ENCODE measurements around the gene MYL6B. TPM values are rescaled to one million over a fixed set of nuclear protein-coding genes. Genes with fewer than 3 reads are reported as not detected.
"Not testable (repeated sequence)": the region's sequence is repeated elsewhere in the genome, so short reads cannot be mapped to it uniquely, and the experiment has no call there.

The MYL6B gene
- total RNA-seq, 1 donor from 2014 or later = 45.8 TPM

DNA sequence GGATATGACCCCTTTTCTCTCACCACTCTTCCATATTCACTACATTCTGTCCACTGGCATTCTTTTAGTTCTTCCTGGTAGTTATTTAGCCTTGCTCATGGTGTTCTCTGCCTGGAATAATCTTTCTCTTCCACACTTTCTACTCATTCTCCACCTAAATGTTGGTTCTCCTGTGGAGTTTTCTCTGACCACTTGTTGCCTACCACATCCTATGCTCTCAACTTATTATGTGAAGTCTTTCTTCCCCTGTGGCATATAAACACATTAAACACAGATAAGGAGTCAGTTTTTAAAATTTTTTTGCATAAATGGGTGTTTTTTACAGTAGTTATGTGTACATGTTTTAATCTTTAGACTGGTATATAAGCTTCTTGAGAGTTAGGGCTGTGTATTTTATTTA, 40.2 kb downstream of the MYL6B start:
- intact Hi-C loops (cut with DNase I) = no loop called here
- DNase-seq (ENCODE audit: missing footprints) (no peak), ATAC-seq (no peak)

DNA sequence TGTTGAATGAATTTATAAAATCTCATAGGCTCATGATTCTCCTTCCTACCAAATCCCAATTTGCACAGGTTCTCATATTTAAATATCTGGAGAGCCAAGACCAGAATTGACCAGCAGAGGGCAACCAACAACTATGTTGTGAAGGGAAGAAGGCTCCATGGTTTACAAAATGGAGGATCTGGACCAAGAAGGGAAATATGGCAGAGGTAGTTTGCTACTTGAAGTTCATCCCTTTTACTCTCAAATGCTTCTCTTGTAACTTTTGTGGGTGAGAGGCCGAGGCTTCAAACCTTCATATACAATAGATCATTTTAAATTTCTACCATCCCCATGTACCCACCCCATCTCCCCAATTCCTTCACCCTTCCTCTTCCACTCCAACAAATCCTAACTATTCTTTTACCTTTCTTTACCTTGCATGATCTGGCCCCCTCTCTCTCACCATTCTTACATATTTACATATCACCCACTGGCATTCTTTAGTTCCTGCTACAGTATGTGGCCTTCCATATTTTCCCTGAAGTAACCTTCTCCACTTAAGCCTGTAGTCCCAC, 40.7 kb downstream of the MYL6B start:
- intact Hi-C loops (cut with DNase I) = loop anchor here (1.0 kb wide), 2 partner anchors 31 to 275 kb away; partner anchors contain the start of genes NABP2 and SPRYD4
- ATAC-seq (no peak), DNase-seq (ENCODE audit: missing footprints) (no peak)

DNA sequence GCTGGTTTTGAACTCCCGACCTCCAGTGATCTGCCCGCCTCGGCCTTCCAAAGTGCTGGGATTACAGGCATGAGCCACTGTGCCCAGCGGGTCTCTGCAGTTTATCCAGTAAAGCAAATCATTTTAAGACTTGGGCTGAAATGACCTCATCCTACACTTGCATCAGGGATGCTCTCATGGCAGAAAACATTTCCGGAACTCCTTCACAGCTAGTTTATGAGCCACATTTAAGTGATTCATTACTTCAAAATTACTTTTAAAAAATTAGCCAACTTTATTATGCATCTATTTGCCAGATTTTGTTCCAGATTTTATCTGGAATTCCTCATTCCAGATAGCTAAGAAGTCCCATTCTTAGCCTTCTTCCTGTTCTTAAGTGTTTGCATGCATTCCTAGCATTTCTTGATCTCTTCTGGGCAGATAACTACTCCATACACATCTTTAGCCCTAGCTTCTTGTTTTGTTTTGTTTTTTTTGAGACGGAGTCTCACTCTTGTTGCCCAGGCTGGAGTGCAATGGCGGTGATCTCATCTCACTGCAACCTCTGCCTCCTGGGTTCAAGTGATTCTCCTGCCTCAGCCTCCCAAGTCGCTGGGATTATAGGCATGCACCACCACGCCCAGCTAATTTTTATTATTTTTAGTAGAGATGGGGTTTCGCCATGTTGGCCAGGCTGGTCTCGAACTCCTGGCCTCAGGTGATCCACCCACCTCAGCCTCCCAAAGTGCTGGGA, 44.6 kb downstream of the MYL6B start:
- intact Hi-C loops (cut with DNase I); DNase-seq (ENCODE audit: missing footprints); ATAC-seq: not testable (repeated sequence)

DNA sequence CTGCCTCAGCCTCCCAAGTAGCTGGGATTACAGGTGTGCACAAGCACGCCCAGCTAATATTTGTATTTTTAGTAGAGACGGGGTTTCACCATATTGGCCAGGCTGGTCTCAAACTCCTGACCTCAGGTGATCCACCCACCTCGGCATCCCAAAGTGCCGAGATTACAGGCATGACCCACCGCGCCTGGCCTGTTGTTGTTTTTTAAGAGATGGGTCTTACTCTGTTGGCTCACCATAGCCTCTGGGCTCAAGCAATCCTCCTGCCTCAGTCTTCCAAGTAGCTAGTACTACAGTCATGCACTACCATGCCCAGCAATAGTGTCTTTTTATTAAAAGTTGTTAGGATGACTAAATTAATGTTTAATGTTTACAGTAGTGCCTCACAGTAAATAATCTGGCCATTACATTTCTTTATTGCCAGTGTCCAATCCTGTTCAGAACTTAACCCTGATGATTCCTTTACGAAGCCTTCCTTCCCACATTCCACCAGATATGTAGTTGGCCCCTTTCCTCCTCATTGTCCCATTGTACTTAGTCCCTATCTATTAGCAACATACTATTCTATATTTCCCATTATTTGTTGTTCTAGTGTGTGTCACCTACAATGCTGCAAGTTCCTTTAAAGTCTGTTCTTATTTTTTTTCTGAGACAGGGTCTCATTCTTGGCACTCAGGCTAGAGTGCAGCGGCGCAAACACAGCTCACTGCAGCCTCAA, 45.7 kb downstream of the MYL6B start:
- intact Hi-C loops (cut with DNase I) = no loop called here
- DNase-seq (ENCODE audit: missing footprints) (no peak), ATAC-seq (no peak)

DNA sequence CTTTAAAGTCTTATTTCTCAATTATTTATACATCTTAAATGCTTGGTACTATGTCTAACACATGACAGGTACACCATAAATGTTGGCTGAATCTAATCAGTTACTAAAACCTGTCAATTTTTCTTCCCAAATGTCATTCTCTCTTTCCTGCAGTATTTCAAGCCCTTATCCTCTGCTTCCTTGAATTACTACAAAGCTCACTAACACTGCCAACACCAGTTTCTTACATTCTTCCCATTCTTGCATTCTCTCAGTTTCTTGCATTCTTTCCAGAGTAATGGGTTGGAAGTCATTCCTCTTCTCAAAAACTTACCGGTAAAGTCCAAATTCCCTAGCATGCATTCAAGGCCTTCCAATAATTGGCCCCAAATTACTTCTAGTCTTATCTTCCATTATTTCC, 46.4 kb downstream of the MYL6B start:
- intact Hi-C loops (cut with DNase I) = no loop called here
- DNase-seq (ENCODE audit: missing footprints) (no peak), ATAC-seq (no peak)

DNA sequence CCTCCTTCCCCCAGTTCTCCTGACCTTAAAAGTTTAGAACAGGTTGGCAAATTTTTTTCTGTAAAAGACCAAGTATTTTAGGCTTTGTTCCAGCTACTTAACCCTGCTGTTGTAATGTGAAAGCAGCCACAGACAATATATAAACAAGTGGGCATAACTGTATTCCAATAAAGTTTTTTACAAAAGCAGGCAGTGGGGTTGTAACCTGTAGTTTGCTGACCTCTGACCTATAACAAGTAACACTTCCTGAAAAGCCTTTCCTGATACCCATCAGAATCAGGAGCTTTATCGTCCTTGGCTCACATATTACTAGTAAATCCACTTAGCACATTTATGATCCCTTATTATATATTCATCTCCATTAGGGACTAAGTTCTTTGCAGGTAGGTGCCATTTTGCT, 50.0 kb downstream of the MYL6B start:
- ATAC-seq = no peak
- intact Hi-C loops (cut with DNase I) = no loop called here
- DNase-seq (ENCODE audit: missing footprints) = no peak

DNA sequence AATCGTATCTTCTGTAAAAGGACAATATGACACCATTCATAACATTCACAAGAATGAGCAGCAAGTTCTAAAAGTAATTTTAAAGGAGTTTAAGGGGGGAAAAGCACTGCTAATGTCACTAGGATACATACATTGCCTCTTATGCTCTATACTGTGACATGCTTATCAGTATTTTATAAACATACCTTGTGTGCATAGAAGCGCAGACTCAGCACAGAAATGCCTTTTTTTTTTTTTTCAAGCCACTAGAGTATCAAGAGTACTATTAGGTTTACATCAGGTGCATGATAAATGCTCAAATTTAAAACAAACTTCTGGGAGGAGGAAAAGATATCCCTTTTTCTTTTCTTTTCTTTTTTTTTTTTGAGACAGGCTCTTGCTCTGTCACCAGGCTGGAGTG, 50.5 kb downstream of the MYL6B start:
- intact Hi-C loops (cut with DNase I) = no loop called here
- DNase-seq (ENCODE audit: missing footprints) (no peak), ATAC-seq (no peak)

DNA sequence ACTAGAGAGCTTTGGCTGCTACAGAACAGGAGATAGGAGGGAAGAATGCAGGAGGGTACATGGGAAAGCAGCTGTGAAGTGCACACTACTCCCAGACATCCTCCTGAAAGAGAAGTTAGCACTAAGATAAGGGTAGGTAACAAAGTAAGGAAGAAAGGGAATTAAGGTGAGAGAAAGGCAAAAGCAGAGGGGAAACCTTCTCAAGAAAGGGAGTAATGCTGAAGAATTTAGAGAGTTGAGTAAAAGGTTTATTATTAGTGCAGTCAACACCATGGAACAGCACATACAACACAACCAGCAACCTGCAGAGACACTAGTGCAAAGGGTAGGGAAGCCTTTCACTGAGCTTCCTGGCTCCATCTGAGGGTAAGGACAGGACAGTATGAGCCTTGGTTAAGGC, 51.9 kb downstream of the MYL6B start:
- intact Hi-C loops (cut with DNase I) = no loop called here
- ATAC-seq (no peak), DNase-seq (ENCODE audit: missing footprints) (no peak)

DNA sequence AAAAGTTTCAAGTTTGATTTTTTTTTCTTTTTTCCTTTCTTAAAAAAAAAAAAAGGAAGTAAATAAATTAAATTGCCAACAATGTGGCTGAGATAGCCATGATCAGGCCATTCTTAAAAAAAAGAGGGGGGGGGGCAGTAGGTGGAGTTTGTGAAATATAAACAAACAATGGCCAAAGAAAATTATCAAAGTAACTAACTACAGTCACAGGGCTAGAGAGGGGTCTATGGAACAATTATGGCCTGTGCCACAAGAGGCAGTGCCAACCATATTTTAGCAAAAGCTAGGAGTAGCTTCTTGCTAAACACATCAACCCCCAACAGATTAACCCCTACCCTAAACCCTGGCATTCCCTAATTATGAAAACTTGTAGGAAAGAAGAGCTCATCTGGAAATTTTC, 53.1 kb downstream of the MYL6B start:
- no peak for DNase-seq (ENCODE audit: missing footprints)
- no peak for ATAC-seq
- intact Hi-C loops (cut with DNase I) = no loop called here

DNA sequence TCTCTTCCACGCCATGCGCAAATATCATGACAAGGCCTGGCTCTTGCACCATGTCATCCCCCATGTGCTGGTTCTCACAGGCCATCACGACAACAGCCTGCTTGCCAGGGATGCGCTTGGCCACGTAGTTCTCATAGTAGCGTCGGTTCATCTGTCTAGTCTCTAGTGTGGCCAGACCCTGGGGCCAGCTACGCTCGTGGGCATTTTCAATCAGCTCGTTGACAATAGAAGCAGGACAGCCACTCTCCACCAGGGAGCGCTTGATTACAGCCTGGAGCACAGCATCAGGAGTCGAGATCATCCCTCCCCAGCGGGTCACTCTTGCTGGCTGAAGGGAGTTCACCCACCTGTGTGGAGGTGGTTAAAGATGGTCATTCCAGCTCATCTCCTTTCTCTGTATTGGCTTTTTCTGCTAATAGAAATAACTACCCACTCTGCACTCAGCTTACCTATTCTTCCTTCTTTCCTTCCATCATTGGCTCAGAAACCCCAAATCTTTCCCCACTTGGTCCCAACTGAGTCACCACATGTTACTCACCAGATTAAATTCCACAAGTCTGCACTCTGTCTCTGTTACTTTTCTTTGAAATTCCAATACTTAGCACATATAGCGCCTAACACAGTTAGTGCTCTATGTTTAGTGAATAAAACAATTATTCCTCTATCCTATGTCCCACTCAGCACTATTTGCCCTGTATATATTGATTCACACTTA, 54.2 kb downstream of the MYL6B start:
- DNase-seq (ENCODE audit: missing footprints) (no peak), ATAC-seq (peak; percentile 56)
- intact Hi-C loops (cut with DNase I) = no loop called here

Other genes with a start within 250 kb of the MYL6B start
- 19.1 TPM for gene PYM1, start 224.7 kb upstream of the MYL6B start, total RNA-seq
- gene DGKA, start 221.4 kb upstream of the MYL6B start, total RNA-seq = 8.1 TPM
- not detected for gene PMEL, start 186.5 kb upstream of the MYL6B start, total RNA-seq
- 11.6 TPM for gene CDK2, start 185.8 kb upstream of the MYL6B start, total RNA-seq
- gene RAB5B, start 178.5 kb upstream of the MYL6B start, total RNA-seq = 113 TPM
- gene SUOX, start 155.3 kb upstream of the MYL6B start, total RNA-seq = 28.1 TPM
- gene IKZF4, start 131.5 kb upstream of the MYL6B start, total RNA-seq = 9.5 TPM
- gene RPS26, start 110.7 kb upstream of the MYL6B start, total RNA-seq = 35.5 TPM
- 2.8 TPM for gene ERBB3, start 72.4 kb upstream of the MYL6B start, total RNA-seq
- gene PA2G4, start 48.0 kb upstream of the MYL6B start, total RNA-seq = 69.7 TPM
- 2,099 TPM for gene RPL41, start 36.0 kb upstream of the MYL6B start, total RNA-seq
- 7.3 TPM for gene ZC3H10, start 34.3 kb upstream of the MYL6B start, total RNA-seq
- gene ESYT1, start 24.3 kb upstream of the MYL6B start, total RNA-seq = 33.6 TPM
- gene MYL6, start 5.8 kb downstream of the MYL6B start, total RNA-seq = 673 TPM
- 68.8 TPM for gene SMARCC2, start 36.9 kb downstream of the MYL6B start, total RNA-seq
- gene RNF41, start 69.3 kb downstream of the MYL6B start, total RNA-seq = 53.8 TPM
- gene NABP2, start 71.8 kb downstream of the MYL6B start, total RNA-seq = 22.2 TPM
- gene SLC39A5, start 77.5 kb downstream of the MYL6B start, total RNA-seq = not detected
- 23.9 TPM for gene ANKRD52, start 105.8 kb downstream of the MYL6B start, total RNA-seq
- 130 TPM for gene COQ10A, start 114.4 kb downstream of the MYL6B start, total RNA-seq
- 799 TPM for gene CS, start 147.7 kb downstream of the MYL6B start, total RNA-seq
- gene CNPY2, start 163.4 kb downstream of the MYL6B start, total RNA-seq = 36.5 TPM
- 45.1 TPM for gene PAN2, start 181.4 kb downstream of the MYL6B start, total RNA-seq
- gene IL23A, start 186.3 kb downstream of the MYL6B start, total RNA-seq = not detected
- gene STAT2, start 207.5 kb downstream of the MYL6B start, total RNA-seq = 31.6 TPM
- gene APOF, start 210.3 kb downstream of the MYL6B start, total RNA-seq = not detected